IMR-90 (cell line): ENCODE data around the gene THRAP3. TPM values are rescaled to one million over a fixed set of nuclear protein-coding genes. Genes with fewer than 3 reads are reported as not detected.

Experiments
- CEBPB ChIP-seq: IDR thresholded peaks from 2 replicates; pipeline ENCODE4 v1.6.1; 2012; ENCODE audit warnings: low read depth, low read length, improper control_type of control experiment
- RCOR1 ChIP-seq: IDR thresholded peaks from 2 replicates; pipeline ENCODE4 v1.6.1; 2012; ENCODE audit warnings: mild to moderate bottlenecking, low read length, improper control_type of control experiment; ENCODE audit not compliant: insufficient replicate concordance
- polyA plus RNA-seq, 3 experiments: library from polyadenylated mRNA; depleted of rRNA; stranded (reverse); fragments of >200 nt; gene quantifications; 2 replicates each; pipeline ENCODE4 v1.2.3, GENCODE V29; 2012; ENCODE audit warnings: low replicate concordance in 1 of 3
- total RNA-seq: library from RNA; depleted of rRNA; stranded (reverse); fragments of >200 nt; gene quantifications from 2 replicates; pipeline ENCODE4 v1.2.3, GENCODE V29; 2012
- TF ChIP-seq, protein P1 (sequence below): fragments of 150-350 bp; IDR thresholded peaks from 2 replicates; pipeline ENCODE4 v1.6.1; 2016; ENCODE audit warnings: low read depth, mild to moderate bottlenecking, low read length, moderate library complexity, borderline replicate concordance

The THRAP3 gene
- total and polyA plus RNA-seq, 2 of the 4 experiments (the other 2 are of a cell fraction): 60.6 to 66.5 TPM

DNA sequence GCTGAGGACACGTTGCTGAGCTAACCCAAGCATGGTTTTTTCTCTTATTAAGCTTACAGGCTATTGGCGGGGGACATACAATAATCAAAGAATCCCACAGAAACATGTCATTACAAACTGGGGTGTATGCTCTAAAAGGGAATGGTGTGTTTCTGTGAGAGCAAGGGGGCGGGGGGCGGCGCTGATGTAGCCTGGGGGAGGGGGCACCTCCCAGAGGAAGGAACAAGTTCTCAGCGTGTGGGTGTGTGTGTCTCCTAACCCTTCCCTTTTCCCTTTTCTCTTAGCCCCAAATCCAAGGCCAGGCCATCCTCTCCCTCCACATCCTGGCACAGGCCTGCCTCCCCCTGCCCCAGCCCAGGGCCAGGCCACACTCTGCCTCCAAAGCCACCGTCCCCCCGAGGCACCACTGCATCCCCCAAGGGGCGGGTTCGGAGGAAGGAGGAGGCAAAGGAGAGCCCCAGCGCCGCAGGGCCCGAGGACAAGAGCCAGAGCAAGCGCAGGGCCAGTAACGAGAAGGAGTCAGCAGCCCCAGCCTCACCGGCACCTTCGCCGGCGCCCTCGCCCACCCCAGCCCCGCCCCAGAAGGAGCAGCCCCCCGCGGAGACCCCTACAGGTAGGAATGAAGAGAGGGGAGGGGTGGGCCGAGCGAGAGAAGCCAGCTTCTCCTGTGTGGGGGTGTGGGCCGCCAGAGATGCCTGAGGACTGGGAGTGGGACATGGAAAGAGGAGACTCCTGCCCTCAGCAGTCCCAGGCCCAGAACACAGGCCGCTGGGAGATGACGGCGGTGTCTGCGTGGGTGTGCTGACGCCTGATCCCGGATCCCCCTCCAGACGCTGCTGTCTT lies 46.4 kb upstream of the THRAP3 start (continued):
- TF ChIP-seq, protein P1, sequence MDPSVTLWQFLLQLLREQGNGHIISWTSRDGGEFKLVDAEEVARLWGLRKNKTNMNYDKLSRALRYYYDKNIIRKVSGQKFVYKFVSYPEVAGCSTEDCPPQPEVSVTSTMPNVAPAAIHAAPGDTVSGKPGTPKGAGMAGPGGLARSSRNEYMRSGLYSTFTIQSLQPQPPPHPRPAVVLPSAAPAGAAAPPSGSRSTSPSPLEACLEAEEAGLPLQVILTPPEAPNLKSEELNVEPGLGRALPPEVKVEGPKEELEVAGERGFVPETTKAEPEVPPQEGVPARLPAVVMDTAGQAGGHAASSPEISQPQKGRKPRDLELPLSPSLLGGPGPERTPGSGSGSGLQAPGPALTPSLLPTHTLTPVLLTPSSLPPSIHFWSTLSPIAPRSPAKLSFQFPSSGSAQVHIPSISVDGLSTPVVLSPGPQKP: no peak
- TF ChIP-seq RCOR1: no peak
- TF ChIP-seq CEBPB: no peak
